ENCODE measurements around the gene RASGRF1.

The RASGRF1 gene

GRCh38 chr15:78978601-78979179, 111.9 kb downstream of the RASGRF1 start:
- no peak overlapping the region for H3K4me3 ChIP-seq (ENCODE audit: low read length)
- no peak for DNase-seq (ENCODE audit: low read depth, low spot score)

- DNase-seq (ENCODE audit: low read depth, low spot score), result no peak
- no peak overlapping the region for H3K4me3 ChIP-seq (ENCODE audit: low read length)
Measured at GRCh38 chr15:78977591-78978347, 112.8 kb downstream of the RASGRF1 start.

- no peak overlapping the region for H3K4me3 ChIP-seq (ENCODE audit: low read length)
- DNase-seq (ENCODE audit: low read depth, low spot score), result no peak
Measured at GRCh38 chr15:78977091-78977571, 113.4 kb downstream of the RASGRF1 start.

- H3K4me3 ChIP-seq (ENCODE audit: low read length), result no peak overlapping the region
- DNase-seq (ENCODE audit: low read depth, low spot score), result no peak
Measured at GRCh38 chr15:78976691-78977090, 113.9 kb downstream of the RASGRF1 start.

GRCh38 chr15:78974272-78974918, 116.2 kb downstream of the RASGRF1 start:
- no peak overlapping the region for H3K4me3 ChIP-seq (ENCODE audit: low read length)
- no peak for DNase-seq (ENCODE audit: low read depth, low spot score)

GRCh38 chr15:78969687-78970349, 120.8 kb downstream of the RASGRF1 start:
- no peak overlapping the region for H3K4me3 ChIP-seq (ENCODE audit: low read length)
- DNase-seq (ENCODE audit: low read depth, low spot score), result no peak

GRCh38 chr15:78968539-78969271, 121.9 kb downstream of the RASGRF1 start:
- DNase-seq (ENCODE audit: low read depth, low spot score), result no peak
- H3K4me3 ChIP-seq (ENCODE audit: low read length), result no peak overlapping the region

- no peak overlapping the region for H3K4me3 ChIP-seq (ENCODE audit: low read length)
- no peak for DNase-seq (ENCODE audit: low read depth, low spot score)
Measured at GRCh38 chr15:78968114-78968513, 122.5 kb downstream of the RASGRF1 start.

GRCh38 chr15:78960308-78960707, 130.3 kb downstream of the RASGRF1 start:
- no peak for DNase-seq (ENCODE audit: low read depth, low spot score)
- H3K4me3 ChIP-seq (ENCODE audit: low read length), result no peak overlapping the region

GRCh38 chr15:78959360-78959759, 131.2 kb downstream of the RASGRF1 start:
- DNase-seq (ENCODE audit: low read depth, low spot score), result no peak
- no peak overlapping the region for H3K4me3 ChIP-seq (ENCODE audit: low read length)

- H3K4me3 ChIP-seq (ENCODE audit: low read length), result no peak overlapping the region
- no peak for DNase-seq (ENCODE audit: low read depth, low spot score)
Measured at GRCh38 chr15:78957416-78958093, 133.0 kb downstream of the RASGRF1 start.

GRCh38 chr15:78956937-78957336, 133.6 kb downstream of the RASGRF1 start:
- no peak overlapping the region for H3K4me3 ChIP-seq (ENCODE audit: low read length)
- no peak for DNase-seq (ENCODE audit: low read depth, low spot score)

- no peak for DNase-seq (ENCODE audit: low read depth, low spot score)
- H3K4me3 ChIP-seq (ENCODE audit: low read length), result no peak overlapping the region
Measured at GRCh38 chr15:78955355-78955754, 135.2 kb downstream of the RASGRF1 start.

- no peak for DNase-seq (ENCODE audit: low read depth, low spot score)
Measured at GRCh38 chr15:78951841-78952238, 138.7 kb downstream of the RASGRF1 start.

GRCh38 chr15:78950902-78951840, 139.4 kb downstream of the RASGRF1 start:
- DNase-seq (ENCODE audit: low read depth, low spot score), result no peak
- no peak overlapping the region for H3K4me3 ChIP-seq (ENCODE audit: low read length)

More at GRCh38 chr15:78951841-78952238, 138.7 kb downstream of the RASGRF1 start:
- H3K4me3 ChIP-seq (ENCODE audit: low read length), result no peak overlapping the region

- no peak for DNase-seq (ENCODE audit: low read depth, low spot score)
- no peak overlapping the region for H3K4me3 ChIP-seq (ENCODE audit: low read length)
Measured at GRCh38 chr15:78950343-78950742, 140.2 kb downstream of the RASGRF1 start.

GRCh38 chr15:78949461-78949860, 141.1 kb downstream of the RASGRF1 start:
- no peak overlapping the region for H3K4me3 ChIP-seq (ENCODE audit: low read length)
- no peak for DNase-seq (ENCODE audit: low read depth, low spot score)

- no peak for DNase-seq (ENCODE audit: low read depth, low spot score)
- no peak overlapping the region for H3K4me3 ChIP-seq (ENCODE audit: low read length)
Measured at GRCh38 chr15:78947506-78947905, 143.1 kb downstream of the RASGRF1 start.
